Hematopoietic multipotent progenitor cell treated with erythropoietin and hydrocortisone succinate and interleukin-3 and kit ligand, for 8 days (in vitro differentiated cells): ENCODE measurements around the gene PPP2R2B.
A peak's percentile ranks its signal among the peaks of the same experiment; 100 is the strongest.
"Not testable (repeated sequence)": the region's sequence is repeated elsewhere in the genome, so short reads cannot be mapped to it uniquely, and the experiment has no call there.

ENCODE experiments used
- DNase-seq: peaks from one replicate; pipeline ENCODE4 v3.0.0-alpha.2; 2015

Gene PPP2R2B

DNA sequence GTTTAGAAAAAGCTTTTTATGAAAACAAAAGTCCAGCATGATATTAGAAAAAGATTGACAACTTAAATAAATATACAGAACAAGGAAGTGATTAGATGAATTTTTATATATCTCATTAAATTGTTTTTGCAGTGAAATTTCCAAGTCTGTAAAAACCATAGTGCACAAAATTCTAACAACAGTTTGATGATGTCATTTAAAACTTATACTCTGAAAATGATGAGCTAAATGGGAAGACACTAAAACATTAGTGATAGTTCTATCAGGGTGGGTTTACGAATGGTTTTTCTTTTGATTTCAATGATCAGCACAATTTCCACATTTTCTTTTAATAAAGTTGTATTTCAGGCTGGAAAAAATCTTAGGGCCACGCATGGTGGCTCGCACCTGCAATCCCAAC, 236.1 kb downstream of the PPP2R2B start:
- DNase-seq, result no peak

DNA sequence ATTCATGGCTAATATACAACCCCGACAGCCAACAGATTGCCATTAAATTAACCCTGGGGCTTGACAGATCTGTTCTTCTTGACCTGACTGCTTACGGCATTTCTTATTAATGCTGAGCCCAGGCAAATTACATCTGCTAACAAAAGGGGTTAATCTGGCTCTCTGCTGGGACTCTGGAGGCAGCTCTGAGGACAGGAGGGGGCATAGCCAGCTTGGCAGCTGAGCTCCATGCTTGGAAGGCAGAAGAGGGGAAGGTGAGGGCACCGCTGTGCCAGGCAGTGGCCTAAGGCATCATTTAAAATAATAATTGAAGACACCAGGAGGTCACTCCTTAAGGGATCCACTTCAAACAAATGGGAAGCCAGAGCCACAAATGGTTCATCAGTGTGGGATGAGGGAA, 236.6 kb downstream of the PPP2R2B start:
- no peak for DNase-seq

DNA sequence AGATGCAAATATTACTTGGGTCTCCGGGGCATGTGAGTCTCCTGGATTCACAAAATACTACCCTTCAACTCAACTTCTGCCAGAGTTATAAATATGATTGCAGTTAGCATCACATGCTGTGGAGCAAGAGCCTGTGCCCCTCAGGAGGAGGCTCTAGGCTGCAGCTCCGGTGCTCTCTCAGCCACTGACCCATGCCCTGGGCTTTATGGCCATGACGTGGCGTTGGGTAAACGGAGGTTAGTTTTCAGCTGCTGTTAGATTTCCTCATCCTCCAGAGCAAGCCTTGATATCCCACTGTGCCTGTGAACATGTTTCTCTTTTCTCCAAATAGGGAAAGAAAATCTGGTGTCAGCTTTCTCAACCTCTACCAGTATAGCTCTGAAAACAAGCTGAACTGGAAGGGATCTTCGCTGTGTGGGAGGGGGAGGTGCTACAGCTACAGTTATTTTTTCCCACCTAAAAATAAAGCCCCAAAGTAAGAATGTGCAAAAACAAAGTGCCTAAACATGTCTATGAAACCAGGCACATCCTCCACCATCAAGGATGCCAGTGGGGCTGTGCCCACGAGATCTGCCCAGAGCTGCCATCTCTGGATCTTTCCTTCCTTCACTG, 238.2 kb downstream of the PPP2R2B start:
- no peak for DNase-seq

DNA sequence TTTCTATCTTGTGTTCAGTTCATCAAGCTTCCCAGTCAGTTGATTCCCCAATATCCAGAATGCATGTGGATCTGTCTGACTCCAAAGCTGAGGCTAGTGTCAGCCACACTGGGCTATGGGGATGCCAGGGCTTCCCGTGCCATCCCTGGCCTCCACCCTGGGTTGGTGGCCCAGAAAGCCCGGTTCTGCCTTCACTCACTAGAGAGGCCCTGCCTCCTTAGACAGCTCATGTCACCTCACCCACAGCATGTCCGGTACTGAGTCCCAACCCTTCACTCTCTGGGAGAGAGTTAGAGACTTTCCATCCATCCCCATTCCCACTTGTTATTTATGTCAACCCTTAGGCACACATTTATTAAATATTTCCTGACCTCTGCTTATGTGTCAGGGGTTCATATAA, 243.1 kb downstream of the PPP2R2B start:
- no peak for DNase-seq

DNA sequence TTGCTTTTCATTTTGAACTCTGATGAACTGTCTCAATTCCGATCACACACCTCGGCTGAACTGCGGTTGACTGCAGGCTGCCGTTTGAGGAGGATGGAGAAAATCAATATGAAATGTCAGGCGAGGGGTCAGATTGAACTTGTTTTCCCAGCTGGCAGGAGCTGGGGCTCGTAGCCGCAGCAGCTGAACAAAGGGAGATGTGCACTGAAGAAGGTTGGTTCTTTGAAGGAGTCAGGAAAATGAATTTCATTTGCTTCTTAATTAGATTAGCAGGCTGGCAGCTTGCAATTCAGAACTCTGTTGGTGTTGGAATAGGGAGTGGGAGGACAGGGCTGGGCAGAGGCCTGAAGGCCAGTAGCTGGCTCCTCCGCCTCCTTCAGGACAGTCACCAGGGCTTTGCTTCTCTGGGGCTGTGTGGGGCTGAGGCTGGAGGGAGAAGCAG, 245.2 kb downstream of the PPP2R2B start:
- DNase-seq, result no peak

DNA sequence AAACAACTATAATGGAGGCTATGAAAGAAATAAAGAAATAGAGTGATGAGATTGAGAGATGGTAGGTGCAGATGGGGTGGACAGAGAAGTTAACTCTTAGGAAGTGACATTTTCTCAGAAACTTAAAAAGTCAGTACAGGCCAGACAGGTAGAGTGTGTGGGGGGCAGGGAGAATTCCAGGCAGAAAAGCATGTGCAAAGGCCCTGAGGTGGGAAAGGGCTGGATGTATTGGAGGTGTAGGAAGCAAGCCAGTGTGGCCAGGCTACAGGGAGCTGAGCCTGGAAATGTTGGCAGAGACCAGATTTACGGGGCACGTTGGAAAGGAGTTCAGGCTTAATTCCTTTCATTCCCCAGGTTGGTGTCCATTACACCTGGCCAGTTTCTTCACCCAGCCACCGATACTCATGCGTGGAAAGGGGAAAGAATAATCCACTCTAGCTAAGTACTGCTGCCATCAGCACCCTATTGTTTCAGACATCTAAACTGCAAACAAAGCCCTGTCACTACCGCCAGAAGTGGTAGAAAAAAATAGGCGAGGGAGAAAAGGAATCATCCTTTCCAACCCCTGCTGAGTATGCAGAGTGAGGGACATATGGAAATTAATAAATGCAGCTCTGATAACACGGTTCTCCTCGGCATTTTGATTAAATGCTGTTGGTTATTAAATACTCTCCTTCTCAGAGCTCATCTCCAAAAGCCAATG, 245.8 kb downstream of the PPP2R2B start:
- DNase-seq, result no peak

DNA sequence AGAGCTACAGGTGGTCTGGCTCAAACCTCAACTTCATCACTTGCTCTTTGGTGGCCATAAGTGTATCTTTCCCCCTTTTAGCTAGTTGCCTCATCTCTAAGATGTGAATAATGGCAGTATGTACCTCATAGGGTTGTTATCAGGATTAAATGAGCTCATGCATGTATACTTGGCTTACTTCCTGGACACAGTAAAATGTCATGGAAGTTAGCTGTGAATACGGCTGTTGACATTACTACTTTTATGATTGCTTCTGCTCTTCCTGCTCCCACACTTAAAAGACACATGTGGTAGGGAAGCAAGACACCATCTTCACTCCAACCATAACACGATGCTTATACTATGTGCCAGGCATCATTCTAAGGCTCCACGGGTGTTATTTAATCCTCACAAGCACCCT, 248.1 kb downstream of the PPP2R2B start:
- no peak for DNase-seq

DNA sequence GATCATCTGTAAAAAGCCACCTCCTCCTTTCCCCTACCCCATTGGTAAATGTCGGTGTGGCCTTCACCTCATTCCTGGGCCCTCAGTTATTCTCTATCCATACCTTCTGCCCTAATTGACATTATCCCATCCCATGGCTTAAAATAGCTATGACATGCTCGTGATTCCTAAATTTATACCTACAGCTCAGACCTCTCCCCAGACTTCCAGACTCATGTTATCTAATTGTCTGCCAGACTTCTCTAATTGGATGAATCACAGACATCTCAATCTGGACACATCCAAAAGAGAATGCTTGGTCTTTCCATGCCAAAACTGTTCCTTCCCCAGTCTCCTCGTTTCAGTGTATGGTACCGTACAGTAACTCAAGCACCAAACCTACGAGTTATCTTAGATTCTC, 249.6 kb downstream of the PPP2R2B start:
- DNase-seq, result no peak

DNA sequence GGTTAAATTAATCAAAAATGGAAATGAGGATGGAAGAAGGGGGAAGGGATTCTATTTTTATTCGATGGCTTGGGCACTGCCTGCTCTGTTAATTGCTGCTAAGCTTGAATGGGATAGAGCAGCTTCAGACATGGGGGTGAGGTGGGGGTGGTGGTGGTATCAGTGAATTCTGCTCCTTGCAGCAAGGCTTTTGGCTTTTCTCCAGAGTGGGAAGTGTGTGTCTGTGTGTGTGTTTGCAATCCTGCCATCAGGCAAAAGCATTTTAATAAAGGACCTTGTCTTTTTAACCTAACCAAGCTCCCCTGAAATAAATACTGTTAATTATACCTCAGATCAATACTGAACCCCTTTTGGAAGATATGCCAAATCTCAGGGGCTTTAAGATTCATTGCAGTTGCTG, 251.6 kb downstream of the PPP2R2B start:
- no peak for DNase-seq

DNA sequence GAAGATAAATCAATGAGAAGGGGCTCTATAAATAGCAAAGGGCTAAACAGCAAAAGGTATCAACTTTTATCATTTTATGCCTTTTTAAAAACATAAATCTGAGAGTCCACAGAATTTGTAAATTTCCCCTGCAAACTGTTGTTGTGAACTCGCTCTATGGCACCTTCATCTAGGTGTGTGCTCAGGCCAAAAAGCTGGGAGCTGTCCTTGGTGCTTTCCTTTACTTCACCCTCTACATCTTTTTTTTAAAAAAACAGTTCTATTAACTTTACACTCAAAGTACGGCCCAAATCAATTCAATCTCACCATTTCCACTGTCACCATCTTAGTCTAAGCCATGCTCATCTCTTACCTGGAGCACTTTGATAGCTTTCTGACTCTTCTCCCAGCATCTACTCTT, 254.4 kb downstream of the PPP2R2B start:
- DNase-seq, result no peak

DNA sequence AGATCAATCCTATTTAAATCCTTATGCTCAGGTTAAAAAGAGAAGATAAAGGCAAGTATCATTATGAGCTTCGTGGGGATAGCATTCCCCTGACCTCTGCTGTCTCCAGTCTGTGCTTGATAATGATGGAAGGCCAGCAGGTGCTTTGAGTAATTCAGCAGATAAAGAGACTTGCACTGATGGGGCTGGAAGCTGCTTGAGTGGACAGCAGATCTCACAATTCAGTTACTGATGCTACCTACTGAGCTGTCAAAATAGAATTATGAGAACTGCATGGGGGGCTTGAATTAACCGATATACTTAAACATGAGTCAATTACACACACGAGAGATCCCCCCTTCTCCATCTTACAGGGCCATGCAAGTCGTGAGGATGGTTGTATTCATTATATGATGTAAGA, 254.9 kb downstream of the PPP2R2B start:
- DNase-seq, result no peak

DNA sequence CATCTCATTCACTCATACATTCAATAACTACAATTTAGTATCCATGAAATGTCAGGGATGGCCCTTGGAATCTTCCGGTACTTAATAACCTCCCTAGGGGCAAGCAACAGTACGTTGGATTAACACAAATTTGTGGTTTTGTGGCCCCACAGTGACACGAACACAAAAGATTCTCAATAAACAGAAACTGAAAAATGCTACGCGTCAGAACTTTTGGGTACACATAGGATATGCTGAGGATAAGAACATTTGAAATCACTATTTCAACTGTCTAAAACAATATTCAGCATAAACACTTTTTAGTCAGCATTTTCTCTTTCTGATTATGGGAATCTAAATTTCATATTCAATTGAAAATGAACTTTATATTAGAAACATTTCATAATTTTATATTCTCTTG, 255.5 kb downstream of the PPP2R2B start:
- no peak for DNase-seq

DNA sequence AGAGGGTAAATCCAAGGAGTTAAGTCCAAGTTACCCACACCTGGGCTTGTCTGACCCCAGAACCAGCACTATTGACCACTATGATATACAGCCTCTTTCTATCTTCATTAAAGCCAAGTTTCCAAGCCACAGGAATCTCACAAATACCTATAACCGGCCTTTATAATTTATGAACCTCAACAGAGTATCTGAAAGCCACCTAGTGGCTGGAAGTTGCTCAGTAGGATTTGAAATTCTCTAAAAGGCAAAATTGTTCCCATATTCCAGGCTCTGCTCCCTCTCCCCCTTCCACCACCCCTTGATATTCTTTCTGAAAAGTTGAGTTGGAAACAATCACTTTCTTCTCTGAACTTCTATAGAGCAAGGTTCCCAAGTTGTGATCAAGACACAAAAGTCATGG, 256.2 kb downstream of the PPP2R2B start:
- DNase-seq, result no peak

DNA sequence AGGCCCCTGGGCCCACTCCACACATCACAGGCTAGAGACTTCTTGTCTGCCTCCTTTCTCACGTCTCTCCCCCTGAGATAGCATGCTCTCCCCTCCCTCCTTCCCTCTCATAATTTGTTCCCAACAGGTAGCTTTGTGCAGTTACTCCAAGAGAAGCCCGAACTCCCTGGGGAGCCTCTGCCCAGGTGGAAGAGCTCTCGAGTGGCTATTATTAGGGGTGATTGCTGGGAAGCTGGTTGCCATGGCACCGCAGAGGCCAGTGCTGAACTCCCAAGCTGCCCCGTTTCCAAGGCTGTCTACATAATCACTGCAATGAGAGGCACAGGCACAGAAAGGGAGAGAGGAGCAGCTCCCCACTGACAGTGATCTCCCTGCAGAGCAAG, 257.9 kb downstream of the PPP2R2B start:
- DNase-seq, result no peak

DNA sequence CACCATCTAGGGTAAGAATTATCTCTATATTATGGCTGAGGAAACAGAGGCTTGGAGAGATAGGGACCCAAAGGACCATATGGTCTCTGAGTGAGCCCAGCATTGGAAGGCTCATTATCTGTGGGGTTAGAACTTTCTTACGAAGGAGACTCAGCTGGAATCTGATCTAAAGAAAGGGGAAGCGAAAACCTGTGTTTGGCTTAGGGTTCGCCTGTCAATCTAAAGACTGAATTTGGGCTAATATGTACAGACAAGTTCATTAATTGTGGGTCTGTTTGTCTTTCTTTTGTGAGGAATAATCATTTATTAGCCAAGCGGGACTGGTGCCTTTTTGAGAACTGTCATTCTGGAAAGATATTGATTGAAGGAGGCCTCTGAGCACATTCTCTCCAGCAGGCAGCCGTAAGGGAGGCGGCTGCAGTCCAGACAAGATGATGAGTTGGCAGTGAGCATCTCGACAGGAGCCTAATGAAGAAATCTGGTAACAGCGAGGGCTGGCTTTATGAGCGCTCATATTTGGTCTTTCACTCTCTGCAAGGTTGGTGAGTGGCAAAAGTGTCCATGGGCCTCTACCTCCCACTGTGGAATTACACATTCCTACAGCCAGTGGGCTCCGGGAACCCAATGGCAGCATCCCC, 258.4 kb downstream of the PPP2R2B start:
- DNase-seq, result no peak

DNA sequence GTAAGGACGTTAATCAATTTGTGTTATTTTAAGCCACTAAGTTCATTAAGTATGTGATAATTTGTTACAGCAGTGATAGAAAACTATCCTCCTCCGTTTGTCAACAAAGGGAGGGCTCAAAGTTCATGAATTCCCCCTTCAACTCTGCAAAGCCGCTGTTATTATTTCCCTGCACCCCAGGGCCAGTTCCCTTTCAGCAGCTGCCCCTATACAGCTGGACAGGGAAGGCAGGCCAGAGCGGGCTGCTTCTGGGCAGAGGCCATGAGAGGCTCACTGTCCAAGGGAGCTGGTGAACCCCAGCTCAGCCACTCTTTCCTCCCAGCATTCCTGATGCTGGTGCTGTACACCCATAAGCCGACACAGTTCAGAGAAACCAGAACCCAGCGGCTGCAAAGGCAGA, 260.1 kb downstream of the PPP2R2B start:
- no peak for DNase-seq

DNA sequence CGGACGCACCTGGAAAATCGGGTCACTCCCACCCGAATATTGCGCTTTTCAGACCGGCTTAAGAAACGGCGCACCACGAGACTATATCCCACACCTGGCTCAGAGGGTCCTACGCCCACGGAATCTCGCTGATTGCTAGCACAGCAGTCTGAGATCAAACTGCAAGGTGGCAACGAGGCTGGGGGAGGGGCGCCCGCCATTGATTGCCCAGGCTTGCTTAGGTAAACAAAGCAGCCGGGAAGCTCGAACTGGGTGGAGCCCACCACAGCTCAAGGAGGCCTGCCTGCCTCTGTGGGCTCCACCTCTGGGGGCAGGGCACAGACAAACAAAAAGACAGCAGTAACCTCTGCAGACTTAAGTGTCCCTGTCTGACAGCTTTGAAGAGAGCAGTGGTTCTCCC, 268.8 kb downstream of the PPP2R2B start:
- DNase-seq, result not testable (repeated sequence)

DNA sequence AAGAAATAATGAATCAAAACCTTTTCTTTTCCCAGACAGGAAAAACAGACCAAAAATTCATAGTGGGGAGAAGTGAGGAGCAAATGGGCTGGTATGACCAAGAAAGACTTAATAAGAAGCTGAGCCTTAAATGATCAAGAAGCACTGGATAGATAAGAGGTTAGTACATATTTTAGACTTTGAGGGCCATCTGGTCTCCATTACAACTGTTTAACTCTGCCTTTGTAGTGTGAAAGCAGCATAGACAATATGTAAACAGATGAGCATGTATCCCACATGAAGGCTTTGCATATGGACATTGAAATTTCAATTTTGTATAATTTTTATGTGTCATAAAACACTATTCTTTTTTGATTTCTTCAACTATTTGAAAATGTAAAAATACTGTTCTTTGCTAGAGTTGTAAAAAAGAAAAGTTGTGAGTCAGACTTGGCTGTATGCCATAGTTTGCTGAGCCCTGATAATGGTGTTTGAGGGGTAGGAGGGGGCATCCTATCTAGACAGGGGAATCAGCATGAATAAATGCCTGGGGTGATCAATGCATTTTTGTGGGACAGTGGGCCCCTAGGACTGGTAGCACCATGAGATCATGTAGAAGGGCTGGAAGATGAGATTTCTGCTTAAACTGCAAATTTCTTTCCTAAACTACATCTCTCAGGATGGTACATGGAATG, 270.8 kb downstream of the PPP2R2B start:
- peak; percentile 23 for DNase-seq

DNA sequence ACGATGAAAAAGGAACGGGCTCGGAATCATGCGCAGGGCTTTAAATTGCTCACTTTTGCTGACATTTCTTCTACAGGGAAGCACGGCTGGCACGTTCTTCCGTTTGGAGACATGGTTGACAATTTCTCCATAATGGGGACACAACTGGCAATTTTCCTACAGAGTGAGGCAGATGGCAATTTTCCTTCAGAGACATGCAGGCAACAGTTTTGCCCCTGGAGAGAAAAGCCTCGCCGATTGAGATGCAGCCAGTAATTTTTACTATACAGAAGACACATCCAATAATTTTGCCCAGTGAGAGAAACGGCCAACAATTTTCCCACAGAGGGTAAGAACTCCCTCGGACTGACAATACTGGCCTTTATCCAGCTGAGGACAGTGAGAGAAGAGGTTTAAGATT, 271.7 kb downstream of the PPP2R2B start:
- no peak for DNase-seq

DNA sequence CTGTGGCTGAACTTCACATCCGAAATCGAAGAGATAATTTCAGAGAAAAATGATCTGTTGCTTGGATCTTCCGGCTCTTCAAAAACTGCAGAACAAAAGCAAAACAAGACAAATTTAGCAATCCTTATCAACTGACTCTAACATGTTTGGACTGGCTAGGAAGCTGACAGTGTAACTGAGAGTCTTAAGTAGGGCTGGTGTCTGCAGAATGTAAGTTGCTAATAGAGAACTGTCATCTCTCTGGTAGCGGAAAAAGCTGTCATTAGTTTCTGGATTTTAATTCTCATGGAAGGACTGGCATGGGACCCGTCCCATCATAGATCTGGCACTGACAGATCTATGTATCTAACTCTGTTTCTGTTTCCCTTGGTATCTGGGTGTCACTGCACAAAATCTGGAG, 278.2 kb downstream of the PPP2R2B start:
- DNase-seq, result no peak

DNA sequence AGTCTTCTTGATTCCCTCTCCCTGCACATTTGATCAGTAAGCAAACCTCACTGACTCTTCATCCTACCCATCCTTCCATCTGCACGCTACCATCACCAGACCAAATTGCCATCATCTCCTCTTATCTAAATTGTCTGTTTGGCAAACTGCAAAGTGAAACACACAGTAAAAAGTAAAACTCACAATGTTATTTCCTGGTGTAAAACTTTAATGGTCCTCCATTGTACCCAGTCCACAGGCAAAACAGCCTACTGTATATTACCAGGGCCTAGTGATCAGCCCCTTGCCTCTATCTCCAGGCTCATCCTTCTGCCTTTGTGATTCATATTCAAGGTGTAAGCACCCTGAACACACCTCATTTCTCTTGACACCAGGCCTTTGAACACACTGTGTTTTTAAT, 279.3 kb downstream of the PPP2R2B start:
- no peak for DNase-seq

DNA sequence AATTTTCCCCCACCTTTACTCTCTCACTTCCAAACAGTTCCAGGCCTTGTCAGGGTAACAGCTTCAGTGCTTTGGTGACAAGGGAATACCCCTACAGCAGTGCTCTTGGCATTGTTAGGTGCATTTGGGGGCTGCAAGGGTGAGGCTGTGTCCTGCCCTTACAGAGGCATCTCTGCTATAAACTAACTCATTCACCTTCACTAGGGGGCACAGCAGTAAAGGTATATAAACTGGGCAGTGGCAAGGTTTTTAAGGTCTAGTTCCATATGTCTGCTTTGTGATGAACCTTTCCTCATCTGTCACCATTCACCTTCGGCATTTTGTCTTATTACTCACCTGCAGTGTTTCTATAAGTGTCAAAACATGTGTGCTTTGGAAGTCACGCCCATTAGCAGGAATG, 283.5 kb downstream of the PPP2R2B start:
- DNase-seq, result no peak

DNA sequence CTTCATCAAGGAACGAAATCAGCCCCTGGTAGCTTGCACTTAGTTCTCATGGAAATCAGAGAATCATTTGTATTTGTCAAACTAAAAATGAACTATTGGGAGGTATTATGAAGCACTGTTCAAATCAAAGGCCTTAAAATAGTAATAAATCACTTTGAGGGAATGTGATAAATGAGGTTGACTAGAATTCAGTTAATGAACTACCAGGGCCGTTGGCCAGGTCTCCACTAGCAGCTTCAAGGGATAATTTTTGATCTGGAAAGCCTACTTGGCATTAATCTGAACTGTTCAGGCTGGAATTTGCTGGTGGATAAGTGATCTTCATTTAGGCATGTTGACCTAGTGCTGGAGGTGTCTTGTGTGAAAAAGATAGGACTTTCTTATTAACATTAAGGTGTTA, 286.2 kb downstream of the PPP2R2B start:
- DNase-seq, result no peak

DNA sequence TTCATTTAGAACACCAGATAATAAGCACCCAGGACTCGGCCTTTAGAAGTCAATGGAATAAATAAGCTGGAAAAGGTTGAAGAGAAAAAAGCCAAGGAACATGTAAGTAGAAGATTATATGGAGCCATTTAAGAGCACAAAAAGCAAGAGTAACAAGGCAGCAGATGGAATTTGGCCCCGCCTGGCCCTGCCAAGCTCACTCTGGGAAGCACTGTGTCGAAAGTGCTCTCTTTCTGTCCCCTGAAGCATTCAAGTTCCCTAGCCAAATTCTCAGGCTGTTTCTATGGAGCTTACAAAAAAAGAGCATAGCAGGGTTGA, 289.6 kb downstream of the PPP2R2B start:
- no peak for DNase-seq
